ENCODE results near the gene NPNT.

Gene NPNT

DNA sequence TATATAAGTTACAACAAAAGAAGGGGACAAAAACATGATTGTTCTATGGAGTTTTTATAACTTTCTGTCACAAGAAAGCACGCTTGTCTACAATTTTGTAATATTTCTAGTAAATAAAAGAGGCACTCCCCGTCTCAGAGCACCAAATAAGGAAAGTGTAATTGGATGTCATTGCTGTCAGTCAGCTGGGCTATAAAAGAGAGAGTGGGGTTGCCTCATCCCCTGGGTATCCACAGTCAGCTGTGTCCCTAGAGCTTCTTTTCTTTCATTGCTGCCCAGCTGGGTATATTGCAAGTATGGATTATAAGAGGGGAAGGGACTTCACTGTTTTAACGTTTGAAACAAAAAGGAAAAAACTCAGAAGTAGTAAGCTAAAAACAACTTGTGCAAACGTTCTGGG is 61.3 kb downstream of the NPNT start:
- H3K9me3 Mint-ChIP-seq = no peaks in the 10 kb centered on the region
- H3K4me1 Mint-ChIP-seq = peaks cover 59% of the 10 kb centered on the region

GRCh38 chr4:105957680-105958079 is 62.4 kb downstream of the NPNT start:
- H3K9me3 Mint-ChIP-seq = no peaks in the 10 kb centered on the region
- no peak for TF ChIP-seq CTCF (IDR thresholded peaks at IDR 0.05; ENCODE audit: unreplicated experiment in 3 of 3)
- peak overlapping the region; percentile 39 to 90 (median 52) for H3K27ac Mint-ChIP-seq
- H3K27me3 Mint-ChIP-seq (ENCODE audit: low read depth) = no peaks in the 10 kb centered on the region
- H3K36me3 Mint-ChIP-seq (ENCODE audit: low read depth) = peaks cover 23% of the 10 kb centered on the region
- peaks cover 61% of the 10 kb centered on the region for H3K4me1 Mint-ChIP-seq
- H3K4me3 Mint-ChIP-seq = no peak overlapping the region

More for the DNA sequence above, 61.3 kb downstream of the NPNT start:
- Mint-ChIP-seq H3K27ac (peak overlapping the region; percentile 52 to 90 (median 87)), H3K4me3 (peak overlapping the region in 1 of 3 experiments; percentile 20), H3K27me3 (ENCODE audit: low read depth) (no peaks in the 10 kb centered on the region), H3K36me3 (ENCODE audit: low read depth) (peaks cover 14% of the 10 kb centered on the region)
- no peak for TF ChIP-seq CTCF (IDR thresholded peaks at IDR 0.05; ENCODE audit: unreplicated experiment in 3 of 3)

DNA sequence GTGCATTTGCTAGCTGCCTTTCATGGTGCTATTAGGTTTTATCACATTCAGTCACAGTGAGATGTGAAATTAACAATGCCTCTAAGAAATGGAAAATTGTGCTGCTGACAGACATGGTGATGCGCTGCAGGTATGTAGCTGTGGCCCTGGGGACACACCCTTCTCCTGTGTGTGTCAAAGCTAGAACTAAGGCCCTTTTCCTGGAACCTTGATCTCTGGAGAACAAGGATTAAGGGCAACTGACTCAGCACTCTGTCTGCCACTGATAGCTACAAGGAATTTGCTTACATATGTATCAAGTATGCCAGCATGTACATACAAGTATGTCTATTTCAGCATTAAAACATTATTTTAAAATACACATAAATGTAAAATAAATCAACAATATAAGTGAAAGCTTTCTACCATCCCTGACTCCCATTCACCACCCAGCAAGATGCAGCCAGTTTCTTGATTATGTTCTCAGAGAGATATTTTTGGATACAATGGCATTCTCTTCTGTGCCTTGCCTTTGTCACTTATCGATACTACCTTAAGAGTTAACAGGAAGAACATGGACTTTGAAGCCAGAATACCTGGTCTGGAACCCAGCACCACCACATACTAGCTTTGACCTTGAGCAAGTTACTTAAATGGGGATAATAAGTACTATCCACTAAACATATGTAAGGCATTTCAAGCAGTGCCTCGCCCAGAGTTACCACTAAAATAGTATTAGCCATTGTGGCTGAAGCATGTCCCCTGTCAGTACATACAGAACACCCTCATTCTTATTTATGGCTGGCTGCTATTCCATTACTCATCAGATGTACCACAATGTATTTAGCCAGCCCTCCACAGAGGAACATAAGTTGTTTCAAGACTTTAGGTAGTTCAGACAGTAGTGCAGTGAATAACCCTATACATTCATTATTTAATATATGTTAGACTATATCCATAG is 68.5 kb downstream of the NPNT start:
- Mint-ChIP-seq H3K4me1 (peaks cover 42% of the 10 kb centered on the region), H3K4me3 (no peak overlapping the region), H3K36me3 (ENCODE audit: low read depth) (peaks cover 10% of the 10 kb centered on the region), H3K27me3 (ENCODE audit: low read depth) (peaks cover 3% of the 10 kb centered on the region), H3K27ac (peak overlapping the region; percentile 10 to 53 (median 36)), H3K9me3 (no peaks in the 10 kb centered on the region)
- no peak for TF ChIP-seq CTCF (IDR thresholded peaks at IDR 0.05; ENCODE audit: unreplicated experiment in 3 of 3)

- TF ChIP-seq CTCF (IDR thresholded peaks at IDR 0.05; ENCODE audit: unreplicated experiment in 3 of 3) = no peak
- Mint-ChIP-seq H3K27me3 (ENCODE audit: low read depth) (peaks cover 3% of the 10 kb centered on the region), H3K36me3 (ENCODE audit: low read depth) (peaks cover 13% of the 10 kb centered on the region), H3K27ac (peak overlapping the region; percentile 84 to 93 (median 87)), H3K4me3 (no peak overlapping the region), H3K9me3 (no peaks in the 10 kb centered on the region), H3K4me1 (peaks cover 56% of the 10 kb centered on the region)
Observed at GRCh38 chr4:105965183-105965800, 70.0 kb downstream of the NPNT start.

- Mint-ChIP-seq H3K4me1 (peaks cover 63% of the 10 kb centered on the region), H3K27ac (peak overlapping the region; percentile 84 to 93 (median 87)), H3K4me3 (peak overlapping the region in 1 of 3 experiments; percentile 22), H3K36me3 (ENCODE audit: low read depth) (peaks cover 14% of the 10 kb centered on the region), H3K27me3 (ENCODE audit: low read depth) (peaks cover 3% of the 10 kb centered on the region), H3K9me3 (no peaks in the 10 kb centered on the region)
- no peak for TF ChIP-seq CTCF (IDR thresholded peaks at IDR 0.05; ENCODE audit: unreplicated experiment in 3 of 3)
Observed at GRCh38 chr4:105966051-105966450, 70.8 kb downstream of the NPNT start.

Measured in nephron (organoid).